AG09319 (cell line): ENCODE data around the gene PLXNB2.

Experiments
- DNase-seq: peaks from one replicate; pipeline ENCODE4 v3.0.0-alpha.2; 2010; ENCODE audit warnings: low read depth; ENCODE audit errors: extremely low read depth
- TF ChIP-seq, protein P1 (sequence below): IDR thresholded peaks from 2 replicates; pipeline ENCODE4 v1.5.1; 2011; ENCODE audit warnings: low read depth, mild to moderate bottlenecking, inconsistent platforms, low read length, moderate library complexity

The PLXNB2 gene

GRCh38 chr22:50232481-50233151 lies 74.8 kb downstream of the PLXNB2 start:
- DNase-seq = no peak
- TF ChIP-seq, protein P1, sequence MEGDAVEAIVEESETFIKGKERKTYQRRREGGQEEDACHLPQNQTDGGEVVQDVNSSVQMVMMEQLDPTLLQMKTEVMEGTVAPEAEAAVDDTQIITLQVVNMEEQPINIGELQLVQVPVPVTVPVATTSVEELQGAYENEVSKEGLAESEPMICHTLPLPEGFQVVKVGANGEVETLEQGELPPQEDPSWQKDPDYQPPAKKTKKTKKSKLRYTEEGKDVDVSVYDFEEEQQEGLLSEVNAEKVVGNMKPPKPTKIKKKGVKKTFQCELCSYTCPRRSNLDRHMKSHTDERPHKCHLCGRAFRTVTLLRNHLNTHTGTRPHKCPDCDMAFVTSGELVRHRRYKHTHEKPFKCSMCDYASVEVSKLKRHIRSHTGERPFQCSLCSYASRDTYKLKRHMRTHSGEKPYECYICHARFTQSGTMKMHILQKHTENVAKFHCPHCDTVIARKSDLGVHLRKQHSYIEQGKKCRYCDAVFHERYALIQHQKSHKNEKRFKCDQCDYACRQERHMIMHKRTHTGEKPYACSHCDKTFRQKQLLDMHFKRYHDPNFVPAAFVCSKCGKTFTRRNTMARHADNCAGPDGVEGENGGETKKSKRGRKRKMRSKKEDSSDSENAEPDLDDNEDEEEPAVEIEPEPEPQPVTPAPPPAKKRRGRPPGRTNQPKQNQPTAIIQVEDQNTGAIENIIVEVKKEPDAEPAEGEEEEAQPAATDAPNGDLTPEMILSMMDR = no peak

DNA sequence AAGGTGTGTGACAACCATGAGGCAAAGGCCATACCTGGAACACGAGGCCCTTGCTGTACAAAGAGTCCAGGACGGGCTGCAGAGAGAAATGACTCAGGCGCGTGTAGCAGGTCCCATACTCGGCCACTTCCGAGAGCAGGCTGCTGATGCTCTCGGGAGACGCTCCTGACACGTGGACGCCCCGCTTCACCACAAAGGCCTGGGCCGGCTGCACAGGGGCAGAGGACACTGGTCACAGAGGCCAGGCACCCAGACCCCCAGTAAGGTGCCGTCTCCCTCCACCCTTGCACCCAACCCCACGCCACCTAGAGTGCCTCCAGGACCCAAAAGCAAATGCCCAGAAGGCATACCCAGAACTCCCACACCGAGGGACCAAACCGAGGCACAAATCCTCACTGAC lies 78.1 kb downstream of the PLXNB2 start:
- TF ChIP-seq, protein P1 = no peak
- DNase-seq = no peak

DNA sequence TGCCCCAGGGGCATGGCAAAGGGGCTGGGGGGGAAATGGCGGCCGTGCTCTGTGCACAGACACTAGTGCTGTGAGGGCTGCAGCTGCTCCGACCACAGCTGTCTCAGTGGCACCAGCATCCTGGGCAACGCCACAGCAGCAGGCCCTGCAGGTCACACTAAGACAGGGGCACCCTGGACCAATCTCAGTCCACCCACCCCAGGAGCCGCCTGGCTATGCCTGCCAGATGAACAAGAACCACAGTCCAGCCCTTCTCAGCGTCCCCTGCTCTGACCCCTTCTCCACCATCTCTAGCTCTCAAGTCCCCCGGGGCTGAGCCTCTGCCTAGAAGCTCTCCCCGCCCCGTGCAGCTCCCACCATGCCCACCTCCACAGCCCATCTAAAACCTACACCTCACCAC lies 79.1 kb downstream of the PLXNB2 start:
- TF ChIP-seq, protein P1 = no peak
- DNase-seq = no peak

- no peak for DNase-seq
- TF ChIP-seq, protein P1 = no peak
These were observed 79.7 kb downstream of the PLXNB2 start for GRCh38 chr22:50227579-50228215.

DNA sequence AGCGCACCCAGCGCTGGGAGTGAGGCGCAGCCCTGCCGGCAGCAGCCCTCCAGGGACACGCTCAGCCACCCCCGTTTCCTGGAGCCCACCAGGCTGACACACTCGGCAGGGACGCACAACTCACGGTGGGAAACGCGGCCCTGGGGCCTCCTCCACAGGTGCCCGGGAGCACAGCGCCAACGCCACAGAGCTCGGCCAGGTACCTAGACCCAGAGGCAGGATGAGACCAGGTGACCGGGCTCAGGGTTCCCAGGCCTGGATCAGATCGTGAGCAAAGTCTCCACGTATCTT lies 80.6 kb downstream of the PLXNB2 start:
- TF ChIP-seq, protein P1 = no peak
- DNase-seq = no peak

GRCh38 chr22:50226063-50226874 lies 81.2 kb downstream of the PLXNB2 start:
- TF ChIP-seq, protein P1 = no peak
- DNase-seq = no peak

DNA sequence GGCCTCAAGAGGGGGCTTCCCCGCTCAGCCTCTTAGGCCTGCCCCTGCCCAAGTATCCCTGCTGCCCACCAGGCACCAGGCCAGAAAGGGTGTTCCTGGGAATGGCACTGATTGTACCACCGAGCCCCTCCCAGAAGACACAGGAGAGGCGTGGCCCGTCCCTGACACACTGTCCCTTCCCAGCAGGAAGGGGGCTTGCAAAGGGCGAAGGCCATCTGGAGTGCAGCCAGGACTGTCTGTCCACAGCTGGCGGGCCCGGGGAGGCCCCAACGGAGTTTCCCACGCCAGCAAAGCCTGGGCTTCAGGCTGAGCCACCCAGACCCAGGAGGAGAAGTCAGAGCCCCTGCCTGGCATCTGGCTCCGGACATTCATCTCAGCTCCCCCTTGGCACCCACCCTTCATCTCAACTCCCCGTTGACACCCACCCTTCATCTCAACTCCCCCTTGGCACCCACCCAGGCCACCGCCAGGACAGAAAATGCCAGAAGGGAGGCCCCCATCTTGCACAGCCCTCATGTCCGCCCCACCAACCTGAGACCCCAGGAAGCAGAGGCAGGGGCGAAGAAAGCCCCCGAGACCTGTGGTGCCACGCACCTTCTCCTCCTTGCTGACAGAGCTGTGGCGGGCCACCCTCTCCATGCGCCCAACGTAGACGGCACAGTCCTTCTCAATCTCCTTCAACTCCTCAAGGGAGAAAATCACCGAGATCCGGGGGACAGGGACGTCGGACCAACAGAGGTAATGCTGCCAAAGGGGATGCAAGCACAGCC lies 82.1 kb downstream of the PLXNB2 start:
- no peak for DNase-seq
- TF ChIP-seq, protein P1 = no peak
